ENCODE measurements around the gene ARMC7.
A peak's percentile ranks its signal among the peaks of the same experiment; 100 is the strongest.

ARMC7 gene

GRCh38 chr17:75109046-75109406 lies 743 bp upstream of the ARMC7 start:
- Histone ChIP-seq H3K4me3 (ENCODE audit: low read length, poor library complexity, severe bottlenecking) (peak overlapping the region; percentile 94), H3K36me3 (ENCODE audit: insufficient read depth, low read length) (no peaks in the 10 kb centered on the region), H4K20me1 (ENCODE audit: insufficient read depth, low read length, poor library complexity, severe bottlenecking) (no peaks in the 10 kb centered on the region), H3K9ac (ENCODE audit: low read depth, low read length, poor library complexity, severe bottlenecking) (peak overlapping the region; percentile 75), H3K9me3 (ENCODE audit: insufficient read depth, low read depth, low read length) (no peaks in the 10 kb centered on the region), H3K4me1 (ENCODE audit: insufficient read depth, low read length, poor library complexity, severe bottlenecking) (peaks cover 29% of the 10 kb centered on the region), H3K27me3 (ENCODE audit: insufficient read depth, low read length, poor library complexity, severe bottlenecking) (no peaks in the 10 kb centered on the region), H3F3A (ENCODE audit: low read depth) (0 out of 2 replicates have a peak, but pooled peaks cover 4% of the 10 kb centered on the region), H3K9me2 (replicated peaks; ENCODE audit: low read depth, low read length) (no peaks in the 10 kb centered on the region), H3K79me2 (ENCODE audit: insufficient read depth, low read length) (peaks cover 24% of the 10 kb centered on the region; the same call in 1 of the 2 replicates), H2AFZ (ENCODE audit: low read length) (peak overlapping the region; percentile 96), H3K4me2 (ENCODE audit: low read depth, low read length, poor library complexity, severe bottlenecking) (peak overlapping the region; percentile 94)
- TF ChIP-seq CTCF (conservative IDR thresholded peaks at IDR 0.05; ENCODE audit: low read length), result no peak
- TF ChIP-seq EZH2phosphoT487 (IDR thresholded peaks at IDR 0.05; ENCODE audit: borderline replicate concordance), result no peak

GRCh38 chr17:75110234-75110937 lies 617 bp downstream of the ARMC7 start:
- Histone ChIP-seq H3F3A (ENCODE audit: low read depth) (0 out of 2 replicates have a peak, but pooled peaks cover 4% of the 10 kb centered on the region), H3K4me3 (ENCODE audit: low read length, poor library complexity, severe bottlenecking) (peak overlapping the region; percentile 94)
- TF ChIP-seq EZH2phosphoT487 (IDR thresholded peaks at IDR 0.05; ENCODE audit: borderline replicate concordance), result no peak
- no peak for TF ChIP-seq CTCF (conservative IDR thresholded peaks at IDR 0.05; ENCODE audit: low read length)

GRCh38 chr17:75111777-75112335 lies 2.1 kb downstream of the ARMC7 start:
- H3K4me3 ChIP-seq (ENCODE audit: low read length, poor library complexity, severe bottlenecking), result peak overlapping the region; percentile 23
- no peaks in the 10 kb centered on the region for H3K9me2 ChIP-seq (replicated peaks; ENCODE audit: low read depth, low read length)
- TF ChIP-seq EZH2phosphoT487 (IDR thresholded peaks at IDR 0.05; ENCODE audit: borderline replicate concordance) (no peak), CTCF (conservative IDR thresholded peaks at IDR 0.05; ENCODE audit: low read length) (no peak)
- H3K27me3 ChIP-seq (ENCODE audit: insufficient read depth, low read length, poor library complexity, severe bottlenecking), result no peaks in the 10 kb centered on the region
- H3F3A ChIP-seq (ENCODE audit: low read depth), result 0 out of 2 replicates have a peak, but pooled peaks cover 4% of the 10 kb centered on the region
- peak overlapping the region; percentile 23 for H3K9ac ChIP-seq (ENCODE audit: low read depth, low read length, poor library complexity, severe bottlenecking)
- no peaks in the 10 kb centered on the region for H3K36me3 ChIP-seq (ENCODE audit: insufficient read depth, low read length)
- H2AFZ ChIP-seq (ENCODE audit: low read length), result no peak overlapping the region
- peaks cover 36% of the 10 kb centered on the region for H3K4me1 ChIP-seq (ENCODE audit: insufficient read depth, low read length, poor library complexity, severe bottlenecking)
- no peaks in the 10 kb centered on the region for H4K20me1 ChIP-seq (ENCODE audit: insufficient read depth, low read length, poor library complexity, severe bottlenecking)
- H3K4me2 ChIP-seq (ENCODE audit: low read depth, low read length, poor library complexity, severe bottlenecking), result peak overlapping the region; percentile 94
- peaks cover 32% of the 10 kb centered on the region for H3K79me2 ChIP-seq (ENCODE audit: insufficient read depth, low read length)
- no peaks in the 10 kb centered on the region for H3K9me3 ChIP-seq (ENCODE audit: insufficient read depth, low read depth, low read length)

More at GRCh38 chr17:75110234-75110937, 617 bp downstream of the ARMC7 start:
- no peaks in the 10 kb centered on the region for H3K9me2 ChIP-seq (replicated peaks; ENCODE audit: low read depth, low read length)
- H3K4me1 ChIP-seq (ENCODE audit: insufficient read depth, low read length, poor library complexity, severe bottlenecking), result peaks cover 36% of the 10 kb centered on the region
- H4K20me1 ChIP-seq (ENCODE audit: insufficient read depth, low read length, poor library complexity, severe bottlenecking), result no peaks in the 10 kb centered on the region
- no peaks in the 10 kb centered on the region for H3K27me3 ChIP-seq (ENCODE audit: insufficient read depth, low read length, poor library complexity, severe bottlenecking)
- H3K36me3 ChIP-seq (ENCODE audit: insufficient read depth, low read length), result no peaks in the 10 kb centered on the region
- H3K9ac ChIP-seq (ENCODE audit: low read depth, low read length, poor library complexity, severe bottlenecking), result peak overlapping the region; percentile 75
- H2AFZ ChIP-seq (ENCODE audit: low read length), result peak overlapping the region; percentile 45; the same call in 1 of the 2 replicates
- H3K9me3 ChIP-seq (ENCODE audit: insufficient read depth, low read depth, low read length), result no peaks in the 10 kb centered on the region
- H3K4me2 ChIP-seq (ENCODE audit: low read depth, low read length, poor library complexity, severe bottlenecking), result peak overlapping the region; percentile 94
- H3K79me2 ChIP-seq (ENCODE audit: insufficient read depth, low read length), result peaks cover 32% of the 10 kb centered on the region
